ENCODE data around the gene ST6GALNAC6.
A peak's percentile ranks its signal among the peaks of the same experiment; 100 is the strongest.
"Not testable (repeated sequence)": the region's sequence is repeated elsewhere in the genome, so short reads cannot be mapped to it uniquely, and the experiment has no call there.

Gene ST6GALNAC6

GRCh38 chr9:127884976-127885490 is 14.4 kb downstream of the ST6GALNAC6 start:
- H3K27ac Mint-ChIP-seq = no peak overlapping the region
- peaks cover 37% of the 10 kb centered on the region for H3K36me3 Mint-ChIP-seq
- no peaks in the 10 kb centered on the region for H3K27me3 Mint-ChIP-seq
- CTCF ChIA-PET = interaction anchor here (1.1 kb wide), 1 partner anchor 15 kb away, joined by 4 read pairs; no protein-coding TSS in a partner anchor
- no peak for DNase-seq
- no peak overlapping the region for H3K4me3 Mint-ChIP-seq
- peaks cover 12% of the 10 kb centered on the region for H3K4me1 Mint-ChIP-seq
- no peaks in the 10 kb centered on the region for H3K9me3 Mint-ChIP-seq

- H3K4me1 Mint-ChIP-seq = peaks cover 12% of the 10 kb centered on the region
- no peak for DNase-seq
- CTCF ChIA-PET = no interaction called here
- peak overlapping the region; percentile 71 for H3K27ac Mint-ChIP-seq
- no peak overlapping the region for H3K4me3 Mint-ChIP-seq
- no peaks in the 10 kb centered on the region for H3K9me3 Mint-ChIP-seq
- peaks cover 35% of the 10 kb centered on the region for H3K36me3 Mint-ChIP-seq
- no peaks in the 10 kb centered on the region for H3K27me3 Mint-ChIP-seq
These were observed 14.9 kb downstream of the ST6GALNAC6 start for GRCh38 chr9:127884427-127884911.

DNA sequence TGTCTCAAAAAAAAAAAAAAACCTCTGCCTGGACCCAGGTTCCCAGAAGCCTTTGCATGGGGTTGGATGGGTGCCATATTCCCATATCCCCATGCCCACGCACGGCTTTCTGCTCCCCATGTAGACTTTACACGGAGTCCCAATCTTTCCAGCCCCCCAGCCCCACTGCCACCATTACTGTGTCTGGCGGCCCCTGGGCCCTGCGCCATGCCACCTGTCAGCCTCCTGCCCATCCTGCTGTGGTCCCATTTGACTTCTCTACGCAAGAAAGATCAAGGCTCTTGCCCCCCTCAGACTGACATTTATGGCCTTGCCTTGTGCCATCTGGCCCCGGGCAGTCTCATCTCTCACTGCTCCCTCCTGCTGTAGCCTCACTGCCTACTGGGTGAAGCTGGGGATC is 15.4 kb downstream of the ST6GALNAC6 start:
- Mint-ChIP-seq H3K27ac (peak overlapping the region; percentile 71), H3K4me3 (no peak overlapping the region), H3K4me1 (peaks cover 13% of the 10 kb centered on the region), H3K27me3 (no peaks in the 10 kb centered on the region), H3K9me3 (no peaks in the 10 kb centered on the region), H3K36me3 (peaks cover 38% of the 10 kb centered on the region)
- no peak for DNase-seq
- CTCF ChIA-PET = interaction anchor here (0.9 kb wide), 1 partner anchor 14 kb away, joined by 3 read pairs; no protein-coding TSS in a partner anchor

- H3K9me3 Mint-ChIP-seq, DNase-seq, H3K4me3 Mint-ChIP-seq, H3K27ac Mint-ChIP-seq: not testable (repeated sequence)
- peaks cover 14% of the 10 kb centered on the region for H3K27me3 Mint-ChIP-seq
- H3K4me1 Mint-ChIP-seq = peaks cover 17% of the 10 kb centered on the region
- CTCF ChIA-PET = interaction anchor here (1.4 to 2.1 kb wide), 4 partner anchors 11 to 154 kb away, joined by 3 to 12 read pairs (median 8); no protein-coding TSS in a partner anchor
- H3K36me3 Mint-ChIP-seq = peaks cover 32% of the 10 kb centered on the region
These were observed 17.7 kb downstream of the ST6GALNAC6 start for GRCh38 chr9:127881715-127882114.

GRCh38 chr9:127880143-127880542 is 19.3 kb downstream of the ST6GALNAC6 start:
- H3K4me3 Mint-ChIP-seq = no peak overlapping the region
- no peaks in the 10 kb centered on the region for H3K9me3 Mint-ChIP-seq
- no peak for DNase-seq
- H3K4me1 Mint-ChIP-seq = peaks cover 17% of the 10 kb centered on the region
- CTCF ChIA-PET = interaction anchor here (1.6 kb wide), 1 partner anchor 155 kb away, joined by 3 read pairs; no protein-coding TSS in a partner anchor
- peaks cover 16% of the 10 kb centered on the region for H3K27me3 Mint-ChIP-seq
- peaks cover 24% of the 10 kb centered on the region for H3K36me3 Mint-ChIP-seq
- no peak overlapping the region for H3K27ac Mint-ChIP-seq

GRCh38 chr9:127878652-127879390 is 20.6 kb downstream of the ST6GALNAC6 start:
- no peak overlapping the region for H3K27ac Mint-ChIP-seq
- DNase-seq = no peak
- H3K27me3 Mint-ChIP-seq = peaks cover 16% of the 10 kb centered on the region
- H3K4me3 Mint-ChIP-seq = no peak overlapping the region
- peaks cover 12% of the 10 kb centered on the region for H3K36me3 Mint-ChIP-seq
- CTCF ChIA-PET = interaction anchor here (0.6 to 1.4 kb wide), 3 partner anchors 9 to 358 kb away, joined by 3 to 5 read pairs (median 4); no protein-coding TSS in a partner anchor
- peaks cover 13% of the 10 kb centered on the region for H3K4me1 Mint-ChIP-seq
- H3K9me3 Mint-ChIP-seq = no peaks in the 10 kb centered on the region

DNA sequence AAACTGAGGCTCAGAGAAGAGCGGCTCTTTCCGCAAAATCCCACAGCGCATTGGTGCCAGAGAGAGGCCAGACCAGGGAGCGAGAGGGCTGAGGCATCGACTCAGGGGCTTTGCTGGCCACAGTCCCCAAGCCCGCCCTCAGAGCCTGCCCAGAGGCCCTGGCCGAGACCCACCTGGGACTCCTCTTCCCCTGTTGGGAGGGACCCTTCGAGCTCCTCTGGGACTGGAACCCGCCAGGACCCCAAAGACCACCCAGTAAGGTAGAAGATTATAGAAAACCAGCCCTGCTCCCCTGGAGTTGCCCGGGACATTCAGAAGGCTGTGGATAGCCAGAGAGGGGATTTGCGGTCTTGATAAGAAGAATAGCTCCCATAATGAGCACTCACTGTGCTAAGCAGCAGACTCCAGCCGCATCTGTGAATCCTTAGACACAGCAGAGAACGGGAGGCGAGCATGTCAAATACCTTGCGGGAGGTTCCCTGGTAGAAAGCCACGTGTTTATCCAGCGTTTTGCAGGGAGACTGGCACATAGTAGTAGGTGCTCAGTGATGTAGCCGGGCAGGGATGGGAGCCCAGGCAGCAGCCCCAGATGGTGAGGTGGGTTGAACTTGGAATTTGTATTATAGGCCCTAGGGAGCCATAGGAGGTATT is 21.3 kb downstream of the ST6GALNAC6 start:
- peaks cover 13% of the 10 kb centered on the region for H3K4me1 Mint-ChIP-seq
- no peak overlapping the region for H3K27ac Mint-ChIP-seq
- DNase-seq = no peak
- peaks cover 12% of the 10 kb centered on the region for H3K36me3 Mint-ChIP-seq
- H3K27me3 Mint-ChIP-seq = peaks cover 16% of the 10 kb centered on the region
- H3K4me3 Mint-ChIP-seq = no peak overlapping the region
- CTCF ChIA-PET = interaction anchor here (0.6 to 1.4 kb wide), 3 partner anchors 8 to 358 kb away, joined by 3 to 5 read pairs (median 4); no protein-coding TSS in a partner anchor
- H3K9me3 Mint-ChIP-seq = no peaks in the 10 kb centered on the region

- DNase-seq = no peak
- Mint-ChIP-seq H3K27ac (peak within 1 kb of the TSS; percentile 52), H3K4me3 (no peak within 1 kb of the TSS)
These were observed 21.8 kb downstream of the ST6GALNAC6 start, which contains the start of gene AK1 for GRCh38 chr9:127877566-127877998. AK1 (minus strand) TSS chr9:127877675; CDS start chr9:127874617, 3,058 bp downstream.

GRCh38 chr9:127876764-127877562 is 22.4 kb downstream of the ST6GALNAC6 start:
- Mint-ChIP-seq H3K27me3 (peaks cover 16% of the 10 kb centered on the region), H3K27ac (peak overlapping the region; percentile 52), H3K9me3 (no peaks in the 10 kb centered on the region), H3K4me3 (no peak overlapping the region), H3K4me1 (peaks cover 7% of the 10 kb centered on the region), H3K36me3 (peaks cover 12% of the 10 kb centered on the region)
- CTCF ChIA-PET = interaction anchor here (0.8 to 1.4 kb wide), 2 partner anchors 44 kb away, joined by 3 to 4 read pairs; no protein-coding TSS in a partner anchor
- no peak for DNase-seq

More at GRCh38 chr9:127877566-127877998, 21.8 kb downstream of the ST6GALNAC6 start, which contains the start of gene AK1:
- Mint-ChIP-seq H3K27me3 (peaks cover 16% of the 10 kb centered on the region), H3K36me3 (peaks cover 12% of the 10 kb centered on the region), H3K4me1 (peaks cover 9% of the 10 kb centered on the region), H3K9me3 (no peaks in the 10 kb centered on the region)
- CTCF ChIA-PET = interaction anchor here (1.2 to 1.4 kb wide), 2 partner anchors 8 to 43 kb away, joined by 4 to 5 read pairs; no protein-coding TSS in a partner anchor

DNA sequence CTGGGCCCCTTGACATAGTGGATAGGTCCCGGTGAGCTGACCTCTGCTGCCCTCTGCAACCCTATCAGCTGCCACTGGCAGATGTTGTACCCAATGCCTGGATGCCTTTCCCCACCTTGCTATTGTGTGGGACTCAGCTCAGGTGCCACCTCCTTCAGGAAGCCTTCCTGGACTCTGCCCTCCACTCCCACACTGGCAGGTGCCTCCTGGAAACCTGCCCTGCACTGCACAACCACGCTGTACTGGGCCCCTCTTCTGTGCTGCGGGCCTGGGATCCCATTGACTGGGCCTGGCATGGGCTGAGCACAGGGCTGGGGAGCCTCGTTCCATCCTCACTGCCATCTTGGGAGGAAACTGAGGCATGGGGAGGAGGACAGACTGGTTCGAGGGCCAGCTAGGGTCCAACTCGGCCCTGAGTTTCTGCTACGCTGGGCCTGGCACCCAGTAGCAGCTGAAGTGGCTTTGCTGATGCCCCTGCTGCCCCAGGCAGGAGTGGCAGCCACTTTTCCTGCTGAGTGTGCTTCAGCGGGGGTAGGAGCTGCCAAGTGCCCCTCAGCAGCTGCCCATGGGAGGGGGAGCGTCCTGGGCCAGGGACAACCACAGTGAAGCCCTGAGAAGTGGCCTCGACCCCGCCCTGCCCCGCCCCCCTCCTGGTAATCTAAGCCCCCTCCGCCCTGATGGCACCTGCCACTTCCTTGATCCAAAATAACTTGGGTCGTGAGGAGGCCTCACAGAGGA is 23.2 kb downstream of the ST6GALNAC6 start:
- H3K4me3 Mint-ChIP-seq = no peak overlapping the region
- peaks cover 16% of the 10 kb centered on the region for H3K27me3 Mint-ChIP-seq
- H3K36me3 Mint-ChIP-seq = peaks cover 11% of the 10 kb centered on the region
- DNase-seq = no peak
- H3K4me1 Mint-ChIP-seq = peaks cover 7% of the 10 kb centered on the region
- H3K9me3 Mint-ChIP-seq = no peaks in the 10 kb centered on the region
- H3K27ac Mint-ChIP-seq = no peak overlapping the region
- CTCF ChIA-PET = interaction anchor here (0.8 kb wide), 1 partner anchor 45 kb away, joined by 3 read pairs; no protein-coding TSS in a partner anchor

- no peak for DNase-seq
- CTCF ChIA-PET = no interaction called here
These were observed 24.0 kb downstream of the ST6GALNAC6 start for GRCh38 chr9:127875306-127875966.

More at GRCh38 chr9:127875306-127875966, 24.0 kb downstream of the ST6GALNAC6 start:
- Mint-ChIP-seq H3K27me3 (peaks cover 16% of the 10 kb centered on the region), H3K27ac (no peak overlapping the region), H3K36me3 (peaks cover 11% of the 10 kb centered on the region), H3K4me3 (no peak overlapping the region), H3K9me3 (no peaks in the 10 kb centered on the region), H3K4me1 (peaks cover 7% of the 10 kb centered on the region)

All from activated naive CD4-positive, alpha-beta T cell treated with anti-CD3 and anti-CD28 coated beads, Interleukin-2, amount 10 ng/mL, durations not matched to agents 7 days and 5 days (primary cell).